Measurements from ENCODE around the gene BDH1.

The BDH1 gene

GRCh38 chr3:197503652-197504051 lies 52.1 kb downstream of the BDH1 start:
- peaks cover 2% of the 10 kb centered on the region for H3K27me3 Mint-ChIP-seq
- H3K27ac Mint-ChIP-seq, result no peak overlapping the region
- H3K36me3 Mint-ChIP-seq (ENCODE audit: low read depth), result no peaks in the 10 kb centered on the region
- ATAC-seq (no peak), DNase-seq (no peak)
- no peaks in the 10 kb centered on the region for H3K4me1 Mint-ChIP-seq
- no peak overlapping the region for H3K4me3 Mint-ChIP-seq
- no peaks in the 10 kb centered on the region for H3K9me3 Mint-ChIP-seq

- DNase-seq, result peak; percentile 55
- Mint-ChIP-seq H3K9me3 (no peaks in the 10 kb centered on the region), H3K4me3 (no peak overlapping the region), H3K36me3 (ENCODE audit: low read depth) (no peaks in the 10 kb centered on the region), H3K27ac (no peak overlapping the region), H3K27me3 (peaks cover 1% of the 10 kb centered on the region), H3K4me1 (no peaks in the 10 kb centered on the region)
- ATAC-seq, result peak; percentile 82
Measured at GRCh38 chr3:197501879-197502620, 53.7 kb downstream of the BDH1 start.

GRCh38 chr3:197501496-197501878 lies 54.3 kb downstream of the BDH1 start:
- DNase-seq (no peak), ATAC-seq (peak; percentile 3)
- no peaks in the 10 kb centered on the region for H3K4me1 Mint-ChIP-seq
- no peaks in the 10 kb centered on the region for H3K9me3 Mint-ChIP-seq
- H3K36me3 Mint-ChIP-seq (ENCODE audit: low read depth), result no peaks in the 10 kb centered on the region
- no peak overlapping the region for H3K27ac Mint-ChIP-seq
- no peak overlapping the region for H3K4me3 Mint-ChIP-seq
- no peaks in the 10 kb centered on the region for H3K27me3 Mint-ChIP-seq

GRCh38 chr3:197500812-197501211 lies 55.0 kb downstream of the BDH1 start:
- no peak overlapping the region for H3K27ac Mint-ChIP-seq
- H3K9me3 Mint-ChIP-seq, result no peaks in the 10 kb centered on the region
- no peaks in the 10 kb centered on the region for H3K36me3 Mint-ChIP-seq (ENCODE audit: low read depth)
- DNase-seq (no peak), ATAC-seq (no peak)
- H3K4me1 Mint-ChIP-seq, result no peaks in the 10 kb centered on the region
- no peaks in the 10 kb centered on the region for H3K27me3 Mint-ChIP-seq
- H3K4me3 Mint-ChIP-seq, result no peak overlapping the region

- no peak overlapping the region for H3K27ac Mint-ChIP-seq
- H3K4me1 Mint-ChIP-seq, result no peaks in the 10 kb centered on the region
- no peak for DNase-seq
- no peak for ATAC-seq
- H3K4me3 Mint-ChIP-seq, result no peak overlapping the region
- H3K9me3 Mint-ChIP-seq, result no peaks in the 10 kb centered on the region
- H3K36me3 Mint-ChIP-seq (ENCODE audit: low read depth), result no peaks in the 10 kb centered on the region
- H3K27me3 Mint-ChIP-seq, result no peaks in the 10 kb centered on the region
Measured at GRCh38 chr3:197499427-197499826, 56.3 kb downstream of the BDH1 start.

GRCh38 chr3:197498499-197499241 lies 57.1 kb downstream of the BDH1 start:
- no peak for DNase-seq
- no peak overlapping the region for H3K4me3 Mint-ChIP-seq
- no peaks in the 10 kb centered on the region for H3K9me3 Mint-ChIP-seq
- H3K27ac Mint-ChIP-seq, result no peak overlapping the region
- no peaks in the 10 kb centered on the region for H3K36me3 Mint-ChIP-seq (ENCODE audit: low read depth)
- no peaks in the 10 kb centered on the region for H3K4me1 Mint-ChIP-seq
- no peaks in the 10 kb centered on the region for H3K27me3 Mint-ChIP-seq
- no peak for ATAC-seq

GRCh38 chr3:197496746-197497125 lies 59.0 kb downstream of the BDH1 start:
- Mint-ChIP-seq H3K4me3 (no peak overlapping the region), H3K36me3 (ENCODE audit: low read depth) (no peaks in the 10 kb centered on the region), H3K27ac (no peak overlapping the region), H3K27me3 (no peaks in the 10 kb centered on the region), H3K9me3 (no peaks in the 10 kb centered on the region), H3K4me1 (no peaks in the 10 kb centered on the region)
- ATAC-seq (no peak), DNase-seq (no peak)

GRCh38 chr3:197495999-197496745 lies 59.6 kb downstream of the BDH1 start:
- Mint-ChIP-seq H3K9me3 (no peaks in the 10 kb centered on the region), H3K36me3 (ENCODE audit: low read depth) (no peaks in the 10 kb centered on the region), H3K4me3 (no peak overlapping the region), H3K27ac (no peak overlapping the region), H3K4me1 (no peaks in the 10 kb centered on the region), H3K27me3 (no peaks in the 10 kb centered on the region)
- no peak for ATAC-seq
- no peak for DNase-seq

GRCh38 chr3:197495499-197495898 lies 60.3 kb downstream of the BDH1 start:
- no peaks in the 10 kb centered on the region for H3K9me3 Mint-ChIP-seq
- no peaks in the 10 kb centered on the region for H3K27me3 Mint-ChIP-seq
- H3K4me3 Mint-ChIP-seq, result no peak overlapping the region
- ATAC-seq, result no peak
- DNase-seq, result no peak
- no peaks in the 10 kb centered on the region for H3K4me1 Mint-ChIP-seq
- no peaks in the 10 kb centered on the region for H3K36me3 Mint-ChIP-seq (ENCODE audit: low read depth)
- no peak overlapping the region for H3K27ac Mint-ChIP-seq

GRCh38 chr3:197495059-197495455 lies 60.7 kb downstream of the BDH1 start:
- Mint-ChIP-seq H3K4me1 (no peaks in the 10 kb centered on the region), H3K9me3 (no peaks in the 10 kb centered on the region), H3K27ac (no peak overlapping the region), H3K27me3 (no peaks in the 10 kb centered on the region), H3K36me3 (ENCODE audit: low read depth) (no peaks in the 10 kb centered on the region), H3K4me3 (no peak overlapping the region)
- no peak for DNase-seq
- ATAC-seq, result no peak

GRCh38 chr3:197494366-197495058 lies 61.3 kb downstream of the BDH1 start:
- H3K27me3 Mint-ChIP-seq, result no peaks in the 10 kb centered on the region
- no peaks in the 10 kb centered on the region for H3K4me1 Mint-ChIP-seq
- no peak overlapping the region for H3K4me3 Mint-ChIP-seq
- H3K9me3 Mint-ChIP-seq, result no peaks in the 10 kb centered on the region
- no peak for DNase-seq
- H3K27ac Mint-ChIP-seq, result no peak overlapping the region
- H3K36me3 Mint-ChIP-seq (ENCODE audit: low read depth), result no peaks in the 10 kb centered on the region
- ATAC-seq, result no peak

- no peaks in the 10 kb centered on the region for H3K4me1 Mint-ChIP-seq
- no peaks in the 10 kb centered on the region for H3K36me3 Mint-ChIP-seq (ENCODE audit: low read depth)
- H3K4me3 Mint-ChIP-seq, result no peak overlapping the region
Measured at GRCh38 chr3:197493049-197493448, 62.7 kb downstream of the BDH1 start.

GRCh38 chr3:197491923-197492664 lies 63.7 kb downstream of the BDH1 start:
- H3K27ac Mint-ChIP-seq, result no peak overlapping the region
- H3K4me3 Mint-ChIP-seq, result no peak overlapping the region
- ATAC-seq (no peak), DNase-seq (no peak)
- H3K9me3 Mint-ChIP-seq, result no peaks in the 10 kb centered on the region
- no peaks in the 10 kb centered on the region for H3K36me3 Mint-ChIP-seq (ENCODE audit: low read depth)
- no peaks in the 10 kb centered on the region for H3K27me3 Mint-ChIP-seq
- no peaks in the 10 kb centered on the region for H3K4me1 Mint-ChIP-seq

More at GRCh38 chr3:197493049-197493448, 62.7 kb downstream of the BDH1 start:
- Mint-ChIP-seq H3K27ac (no peak overlapping the region), H3K9me3 (no peaks in the 10 kb centered on the region), H3K27me3 (no peaks in the 10 kb centered on the region)
- ATAC-seq (no peak), DNase-seq (no peak)

- ATAC-seq (no peak), DNase-seq (no peak)
- Mint-ChIP-seq H3K27me3 (peaks cover under 1% of the 10 kb centered on the region), H3K9me3 (no peaks in the 10 kb centered on the region), H3K4me3 (no peak overlapping the region), H3K27ac (no peak overlapping the region), H3K4me1 (no peaks in the 10 kb centered on the region), H3K36me3 (ENCODE audit: low read depth) (no peaks in the 10 kb centered on the region)
Measured at GRCh38 chr3:197491478-197491877, 64.3 kb downstream of the BDH1 start.
